ENCODE measurements around the gene CDHR2. TPM values are rescaled to one million over a fixed set of nuclear protein-coding genes. Genes with fewer than 3 reads are reported as not detected.

Gene CDHR2
- total RNA-seq, 1 experiment from 2014 or later = 0.10 TPM

DNA sequence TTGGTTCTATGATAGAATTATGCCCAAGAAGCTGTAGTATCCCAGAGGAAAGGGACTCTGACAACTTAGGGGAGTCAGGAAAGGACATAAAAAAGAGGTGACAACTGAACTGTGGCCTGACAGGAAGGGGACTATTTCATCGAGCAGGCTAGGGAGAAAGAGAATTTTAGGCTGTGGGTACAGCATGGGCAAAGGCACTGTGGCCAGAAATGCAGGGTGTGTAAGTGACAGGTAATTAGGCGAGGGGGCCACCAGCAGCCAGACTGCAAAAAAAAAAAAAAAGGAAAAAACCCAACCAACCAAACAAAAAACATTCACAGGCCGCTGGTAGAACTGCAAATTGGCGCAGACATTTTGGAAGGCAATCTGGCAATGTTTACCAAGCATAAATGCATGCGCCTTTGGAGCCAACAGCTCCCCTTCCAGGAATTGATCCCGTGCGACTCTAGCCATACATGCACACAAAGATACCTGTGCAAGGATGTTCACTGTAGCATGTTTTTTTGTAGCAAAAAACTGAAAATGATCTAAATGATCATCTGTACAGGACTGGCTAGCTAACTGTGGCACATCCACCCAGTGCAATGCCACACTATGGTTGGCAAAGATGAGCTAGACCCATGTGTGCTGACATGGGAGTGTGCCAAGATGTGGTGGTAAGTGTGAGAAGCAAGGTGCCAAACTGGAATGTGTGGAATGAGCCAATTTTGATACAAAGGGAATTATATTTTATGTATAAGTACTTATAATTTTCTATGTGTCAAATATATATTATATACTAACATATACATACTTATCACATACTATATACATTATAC, 82.5 kb downstream of the CDHR2 start:
- H3K9ac ChIP-seq (ENCODE audit: low read length) = no peak overlapping the region
- intact Hi-C loops (cut with micrococcal nuclease) = no loop called here
- no peak for ATAC-seq
- no peak overlapping the region for H3K4me3 ChIP-seq (replicated peaks in 1 of 2; ENCODE audit: low read depth in 1 of 2, low read length in 2 of 2)
- ChIA-PET RAD21 (ENCODE audit: low non-redundant PET in 1 of 2, low total read pairs in 2 of 2, uncharacterized antibody in 2 of 2, unreplicated experiment in 2 of 2) (no interaction called here), CTCF (no interaction called here), POLR2A (no interaction called here)
- H4K20me1 ChIP-seq (ENCODE audit: insufficient read depth) = no peaks in the 10 kb centered on the region
- BruUV-seq (replicated peaks) = no TSS peak
- H3K4me2 ChIP-seq (ENCODE audit: low read length) = no peak overlapping the region
- no peaks in the 10 kb centered on the region for H3K36me3 ChIP-seq (ENCODE audit: control insufficient read depth in 1 of 2, insufficient read depth in 2 of 2, low read length in 2 of 2)
- no peaks in the 10 kb centered on the region for H3K9me2 ChIP-seq (ENCODE audit: insufficient read depth)
- H3K27me3 ChIP-seq (ENCODE audit: insufficient read depth, low read length) = peaks cover 5% of the 10 kb centered on the region; the same call in 1 of the 2 replicates
- no peak overlapping the region for H3K27ac ChIP-seq (ENCODE audit: low read depth, low read length)
- DNase-seq (ENCODE audit: low read depth, low spot score) = no peak
- no peak for TF ChIP-seq SRF (IDR thresholded peaks at IDR 0.05; ENCODE audit: low read depth)
- TF ChIP-seq CBX3 (IDR thresholded peaks at IDR 0.05; ENCODE audit: low read depth) = no peak
- TF ChIP-seq ZFX (IDR thresholded peaks at IDR 0.05) = no peak
- TF ChIP-seq POLR2A (IDR thresholded peaks at IDR 0.05; ENCODE audit: borderline replicate concordance, extremely low read depth, insufficient read depth, insufficient read length) = no peak
- TF ChIP-seq SIN3A (IDR thresholded peaks at IDR 0.05; ENCODE audit: low read depth) = no peak
- TF ChIP-seq, protein P1, sequence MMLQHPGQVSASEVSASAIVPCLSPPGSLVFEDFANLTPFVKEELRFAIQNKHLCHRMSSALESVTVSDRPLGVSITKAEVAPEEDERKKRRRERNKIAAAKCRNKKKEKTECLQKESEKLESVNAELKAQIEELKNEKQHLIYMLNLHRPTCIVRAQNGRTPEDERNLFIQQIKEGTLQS (IDR thresholded peaks at IDR 0.05) = no peak
- TF ChIP-seq TCF7L2 (IDR thresholded peaks at IDR 0.05; ENCODE audit: borderline replicate concordance, extremely low read depth, insufficient read depth, insufficient read length) = no peak
- no peak for TF ChIP-seq JUND (IDR thresholded peaks at IDR 0.05)
- no peak for TF ChIP-seq RAD21 (IDR thresholded peaks at IDR 0.05; ENCODE audit: low read depth)
- no peak for TF ChIP-seq YY1 (IDR thresholded peaks at IDR 0.05; ENCODE audit: extremely low read depth, insufficient replicate concordance, low read depth, low read length)
- TF ChIP-seq CTCF (IDR thresholded peaks at IDR 0.05 in 2 of 3, conservative IDR thresholded peaks at IDR 0.05 in 1 of 3; ENCODE audit: borderline replicate concordance in 1 of 3, insufficient read depth in 1 of 3, low read depth in 2 of 3, low read length in 2 of 3) = no peak
- no peak for TF ChIP-seq CEBPB (IDR thresholded peaks at IDR 0.05; ENCODE audit: low read depth)
- TF ChIP-seq MAX (IDR thresholded peaks at IDR 0.05) = no peak
- no peak for TF ChIP-seq FOSL1 (IDR thresholded peaks at IDR 0.05; ENCODE audit: low read depth)
- no peaks in the 10 kb centered on the region for H3K9me3 ChIP-seq (ENCODE audit: control insufficient read depth in 1 of 2, insufficient read depth in 1 of 2, low read depth in 1 of 2, low read length in 2 of 2)
- no peaks in the 10 kb centered on the region for H3K79me2 ChIP-seq (ENCODE audit: insufficient read depth, low read length)
- H3K4me1 ChIP-seq (ENCODE audit: control insufficient read depth in 1 of 2, insufficient read depth in 2 of 2, low read length in 2 of 2) = peaks cover 0 to 14% of the 10 kb centered on the region in 2 experiments; a peak in 2 of 4 replicates
- H2AFZ ChIP-seq (ENCODE audit: low read depth, low read length, poor library complexity, severe bottlenecking) = no peak overlapping the region

Measured in HCT116 (cell line).